ENCODE results near the gene TLR5. TPM values are rescaled to one million over a fixed set of nuclear protein-coding genes. Genes with fewer than 3 reads are reported as not detected.

TLR5 gene
- total RNA-seq, 1 experiment from 2014 or later: 0.21 TPM

DNA sequence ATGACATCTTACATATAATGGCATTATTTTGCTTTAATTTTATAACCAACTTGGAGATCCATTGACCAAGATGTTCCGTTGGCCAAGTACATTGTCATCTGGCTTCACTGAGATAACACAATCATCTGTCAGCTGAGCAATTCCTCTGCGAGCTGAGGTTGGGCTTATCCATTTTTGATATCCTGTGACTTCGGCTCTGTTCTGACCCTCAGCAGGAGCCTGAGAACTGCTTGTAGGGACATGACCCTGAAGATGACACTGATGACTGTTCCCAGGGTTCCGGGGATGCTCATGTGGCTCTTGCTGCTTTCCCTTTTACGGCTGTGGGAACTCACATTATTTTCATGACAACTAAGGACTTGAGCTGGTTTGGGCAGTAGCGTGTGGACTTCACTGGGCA lies 51.2 kb downstream of the TLR5 start:
- H3K27ac ChIP-seq (ENCODE audit: low read length): no peak overlapping the region
- ATAC-seq: no peak
- TF ChIP-seq, protein P1, sequence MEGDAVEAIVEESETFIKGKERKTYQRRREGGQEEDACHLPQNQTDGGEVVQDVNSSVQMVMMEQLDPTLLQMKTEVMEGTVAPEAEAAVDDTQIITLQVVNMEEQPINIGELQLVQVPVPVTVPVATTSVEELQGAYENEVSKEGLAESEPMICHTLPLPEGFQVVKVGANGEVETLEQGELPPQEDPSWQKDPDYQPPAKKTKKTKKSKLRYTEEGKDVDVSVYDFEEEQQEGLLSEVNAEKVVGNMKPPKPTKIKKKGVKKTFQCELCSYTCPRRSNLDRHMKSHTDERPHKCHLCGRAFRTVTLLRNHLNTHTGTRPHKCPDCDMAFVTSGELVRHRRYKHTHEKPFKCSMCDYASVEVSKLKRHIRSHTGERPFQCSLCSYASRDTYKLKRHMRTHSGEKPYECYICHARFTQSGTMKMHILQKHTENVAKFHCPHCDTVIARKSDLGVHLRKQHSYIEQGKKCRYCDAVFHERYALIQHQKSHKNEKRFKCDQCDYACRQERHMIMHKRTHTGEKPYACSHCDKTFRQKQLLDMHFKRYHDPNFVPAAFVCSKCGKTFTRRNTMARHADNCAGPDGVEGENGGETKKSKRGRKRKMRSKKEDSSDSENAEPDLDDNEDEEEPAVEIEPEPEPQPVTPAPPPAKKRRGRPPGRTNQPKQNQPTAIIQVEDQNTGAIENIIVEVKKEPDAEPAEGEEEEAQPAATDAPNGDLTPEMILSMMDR (IDR thresholded peaks at IDR 0.05): no peak
- no peak for TF ChIP-seq POLR2AphosphoS5 (IDR thresholded peaks at IDR 0.05; ENCODE audit: low read depth, low read length)
- no peak for TF ChIP-seq TCF7L2 (IDR thresholded peaks at IDR 0.05; ENCODE audit: low read depth, low read length)
- TF ChIP-seq, protein P2, sequence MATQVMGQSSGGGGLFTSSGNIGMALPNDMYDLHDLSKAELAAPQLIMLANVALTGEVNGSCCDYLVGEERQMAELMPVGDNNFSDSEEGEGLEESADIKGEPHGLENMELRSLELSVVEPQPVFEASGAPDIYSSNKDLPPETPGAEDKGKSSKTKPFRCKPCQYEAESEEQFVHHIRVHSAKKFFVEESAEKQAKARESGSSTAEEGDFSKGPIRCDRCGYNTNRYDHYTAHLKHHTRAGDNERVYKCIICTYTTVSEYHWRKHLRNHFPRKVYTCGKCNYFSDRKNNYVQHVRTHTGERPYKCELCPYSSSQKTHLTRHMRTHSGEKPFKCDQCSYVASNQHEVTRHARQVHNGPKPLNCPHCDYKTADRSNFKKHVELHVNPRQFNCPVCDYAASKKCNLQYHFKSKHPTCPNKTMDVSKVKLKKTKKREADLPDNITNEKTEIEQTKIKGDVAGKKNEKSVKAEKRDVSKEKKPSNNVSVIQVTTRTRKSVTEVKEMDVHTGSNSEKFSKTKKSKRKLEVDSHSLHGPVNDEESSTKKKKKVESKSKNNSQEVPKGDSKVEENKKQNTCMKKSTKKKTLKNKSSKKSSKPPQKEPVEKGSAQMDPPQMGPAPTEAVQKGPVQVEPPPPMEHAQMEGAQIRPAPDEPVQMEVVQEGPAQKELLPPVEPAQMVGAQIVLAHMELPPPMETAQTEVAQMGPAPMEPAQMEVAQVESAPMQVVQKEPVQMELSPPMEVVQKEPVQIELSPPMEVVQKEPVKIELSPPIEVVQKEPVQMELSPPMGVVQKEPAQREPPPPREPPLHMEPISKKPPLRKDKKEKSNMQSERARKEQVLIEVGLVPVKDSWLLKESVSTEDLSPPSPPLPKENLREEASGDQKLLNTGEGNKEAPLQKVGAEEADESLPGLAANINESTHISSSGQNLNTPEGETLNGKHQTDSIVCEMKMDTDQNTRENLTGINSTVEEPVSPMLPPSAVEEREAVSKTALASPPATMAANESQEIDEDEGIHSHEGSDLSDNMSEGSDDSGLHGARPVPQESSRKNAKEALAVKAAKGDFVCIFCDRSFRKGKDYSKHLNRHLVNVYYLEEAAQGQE (IDR thresholded peaks at IDR 0.05; ENCODE audit: insufficient read depth in 1 of 2, low read depth in 2 of 2, low read length in 1 of 2): no peak
- TF ChIP-seq SIN3A (IDR thresholded peaks at IDR 0.05; ENCODE audit: borderline replicate concordance, insufficient read depth, low read depth, low read length): no peak
- H3K27me3 ChIP-seq (ENCODE audit: control insufficient read depth, insufficient read depth, low read length): no peaks in the 10 kb centered on the region
- BruUV-seq (replicated peaks): no TSS peak
- no peak for DNase-seq (ENCODE audit: low read depth, low spot score)
- no peaks in the 10 kb centered on the region for H3K9me3 ChIP-seq (ENCODE audit: control insufficient read depth, insufficient read depth, low read depth, low read length)
- CTCF ChIA-PET: no interaction called here
- intact Hi-C loops (cut with micrococcal nuclease; ENCODE audit: unreplicated experiment): no loop called here
- H3K4me1 ChIP-seq (ENCODE audit: control insufficient read depth, insufficient read depth, low read length): no peaks in the 10 kb centered on the region
- no peaks in the 10 kb centered on the region for H3K36me3 ChIP-seq (ENCODE audit: control insufficient read depth, insufficient read depth, low read length)
- no peak overlapping the region for H3K4me3 ChIP-seq (ENCODE audit: low read depth in 2 of 2, low read length in 2 of 2)
- POLR2A ChIA-PET: no interaction called here
- in situ Hi-C loops (cut with HindIII; ENCODE audit: low pct_unique_long_range_greater_than_20kb, low sequenced_read_pairs): loop anchor here (25.0 kb wide), 1 partner anchor 355 kb away; the partner anchor contains the start of gene FAM177B

GRCh38 chr1:223089250-223089649 lies 53.8 kb downstream of the TLR5 start:
- Histone ChIP-seq H3K27ac (ENCODE audit: low read length) (no peak overlapping the region), H3K27me3 (ENCODE audit: control insufficient read depth, insufficient read depth, low read length) (no peaks in the 10 kb centered on the region), H3K9me3 (ENCODE audit: control insufficient read depth, insufficient read depth, low read depth, low read length) (no peaks in the 10 kb centered on the region), H3K36me3 (ENCODE audit: control insufficient read depth, insufficient read depth, low read length) (no peaks in the 10 kb centered on the region), H3K4me3 (ENCODE audit: low read depth in 2 of 2, low read length in 2 of 2) (no peak overlapping the region), H3K4me1 (ENCODE audit: control insufficient read depth, insufficient read depth, low read length) (no peaks in the 10 kb centered on the region)
- no TSS peak for BruUV-seq (replicated peaks)
- CTCF ChIA-PET: interaction anchor here (0.9 to 1.7 kb wide), 4 partner anchors 8 to 350 kb away, joined by 3 to 12 read pairs (median 6); no protein-coding TSS in a partner anchor
- POLR2A ChIA-PET: no interaction called here
- in situ Hi-C loops (cut with HindIII; ENCODE audit: low pct_unique_long_range_greater_than_20kb, low sequenced_read_pairs) (loop anchor here (25.0 kb wide), 1 partner anchor 352 kb away; the partner anchor contains the start of gene FAM177B), intact Hi-C loops (cut with micrococcal nuclease; ENCODE audit: unreplicated experiment) (no loop called here)
- no peak for TF ChIP-seq TCF7L2 (IDR thresholded peaks at IDR 0.05; ENCODE audit: low read depth, low read length)
- TF ChIP-seq, protein P1 (IDR thresholded peaks at IDR 0.05): no peak
- DNase-seq (ENCODE audit: low read depth, low spot score) (no peak), ATAC-seq (no peak)

Measured in Panc1 (cell line).